WTC11 (cell line): Measurements from ENCODE around the gene MDM4. TPM values are rescaled to one million over a fixed set of nuclear protein-coding genes. Genes with fewer than 3 reads are reported as not detected.
"Not testable (repeated sequence)": the region's sequence is repeated elsewhere in the genome, so short reads cannot be mapped to it uniquely, and the experiment has no call there.

Experiments used
- ATAC-seq: fragments of 200-7000 bp; cut with Tn5 transposase; 2 replicates; pipeline ENCODE4 v1.10.0; 2021; ENCODE audit warnings: mild to moderate bottlenecking, moderate library complexity
- CTCF ChIA-PET: fragments of 300-600 bp; sonication (Branson Sonifier 250); formaldehyde crosslinking; loops from one replicate; lab custom pipeline; 2021; ENCODE audit warnings: antibody characterized with exemption; lab: Charles Lee
- POLR2A ChIA-PET: fragments of 350-600 bp; sonication (Branson Sonifier 250); formaldehyde crosslinking; loops from one replicate; lab custom pipeline; 2021; ENCODE audit warnings: antibody characterized with exemption; lab: Charles Lee
- DNase-seq: peaks from one replicate; pipeline ENCODE4 v3.0.0; 2021; ENCODE audit warnings: low spot score
- H3K27ac Mint-ChIP-seq: 2 replicates; pipeline ENCODE4 v1.8.0; 2021; ENCODE audit warnings: mixed read lengths
- H3K27me3 Mint-ChIP-seq: 2 replicates; pipeline ENCODE4 v1.8.0; 2021; ENCODE audit warnings: low read depth, mild to moderate bottlenecking, moderate library complexity, mixed read lengths
- H3K36me3 Mint-ChIP-seq: 2 replicates; pipeline ENCODE4 v1.8.0; 2021; ENCODE audit warnings: mixed read lengths
- H3K4me1 Mint-ChIP-seq: 2 replicates; pipeline ENCODE4 v1.8.0; 2022; ENCODE audit warnings: mixed read lengths
- H3K4me3 Mint-ChIP-seq: 2 replicates; pipeline ENCODE4 v1.8.0; 2021; ENCODE audit warnings: mild to moderate bottlenecking, moderate library complexity, mixed read lengths
- H3K9me3 Mint-ChIP-seq: 2 replicates; pipeline ENCODE4 v1.8.0; 2021; ENCODE audit warnings: mixed read lengths
- CBFB ChIP-seq: sonication (generic); formaldehyde crosslinking; IDR thresholded peaks from 2 replicates; pipeline ENCODE4 v1.8.1; 2022; ENCODE audit warnings: mild to moderate bottlenecking, low read depth, missing genetic modification reagents
- CDX4 ChIP-seq: fragments of 250-450 bp; sonication (Bioruptor Pico); IDR thresholded peaks from 2 replicates; pipeline ENCODE4 v1.9.0; 2021; ENCODE audit warnings: moderate library complexity, mild to moderate bottlenecking, inconsistent platforms, borderline replicate concordance
- CREB1 ChIP-seq: sonication (generic); formaldehyde crosslinking; IDR thresholded peaks from 2 replicates; pipeline ENCODE4 v1.8.0; 2023; ENCODE audit warnings: mild to moderate bottlenecking, missing genetic modification reagents
- ELF4 ChIP-seq: sonication (generic); formaldehyde crosslinking; IDR thresholded peaks from 2 replicates; pipeline ENCODE4 v1.8.1; 2022; ENCODE audit warnings: low read depth, mild to moderate bottlenecking, moderate library complexity, missing genetic modification reagents
- EMX1 ChIP-seq: fragments of 250-450 bp; sonication (Bioruptor Pico); IDR thresholded peaks from 2 replicates; pipeline ENCODE4 v1.8.0; 2021; ENCODE audit warnings: mild to moderate bottlenecking
- FOXP1 ChIP-seq: sonication (generic); formaldehyde crosslinking; IDR thresholded peaks from 2 replicates; pipeline ENCODE4 v1.8.0; 2022; ENCODE audit warnings: missing genetic modification reagents, mild to moderate bottlenecking, moderate library complexity, borderline replicate concordance
- GRHL2 ChIP-seq: fragments of 250-450 bp; sonication (Bioruptor Pico); IDR thresholded peaks from 2 replicates; pipeline ENCODE4 v1.8.0; 2022; ENCODE audit warnings: mild to moderate bottlenecking, moderate library complexity; ENCODE audit not compliant: insufficient replicate concordance, severe bottlenecking
- MXD4 ChIP-seq: fragments of 250-450 bp; sonication (Bioruptor Pico); IDR thresholded peaks from 2 replicates; pipeline ENCODE4 v1.8.0; 2021; ENCODE audit warnings: mild to moderate bottlenecking, moderate library complexity, borderline replicate concordance
- SOX15 ChIP-seq: fragments of 250-450 bp; sonication (Bioruptor Pico); IDR thresholded peaks from 2 replicates; pipeline ENCODE4 v1.9.0; 2021; ENCODE audit warnings: mild to moderate bottlenecking
- TP53 ChIP-seq: sonication (generic); formaldehyde crosslinking; IDR thresholded peaks from 2 replicates; pipeline ENCODE4 v1.8.1; 2023; ENCODE audit warnings: mild to moderate bottlenecking, missing genetic modification reagents
- USF1 ChIP-seq: sonication (generic); formaldehyde crosslinking; IDR thresholded peaks from 2 replicates; pipeline ENCODE4 v1.8.0; 2022; ENCODE audit warnings: mild to moderate bottlenecking, missing genetic modification reagents
- ZNF121 ChIP-seq: sonication (generic); formaldehyde crosslinking; IDR thresholded peaks from 2 replicates; pipeline ENCODE4 v1.8.0; 2023; ENCODE audit warnings: missing genetic modification reagents
- ZNF281 ChIP-seq: sonication (generic); formaldehyde crosslinking; IDR thresholded peaks from 2 replicates; pipeline ENCODE4 v1.8.0; 2023; ENCODE audit warnings: mild to moderate bottlenecking, missing genetic modification reagents
- ZNF671 ChIP-seq: fragments of 250-450 bp; sonication (Bioruptor Pico); IDR thresholded peaks from 2 replicates; pipeline ENCODE4 v1.8.0; 2021; ENCODE audit warnings: mild to moderate bottlenecking
- ZSCAN18 ChIP-seq: fragments of 250-450 bp; sonication (Bioruptor Pico); IDR thresholded peaks from 2 replicates; pipeline ENCODE4 v2.1.2; 2022; ENCODE audit warnings: mild to moderate bottlenecking, moderate library complexity
- total RNA-seq: library from RNA; stranded (reverse); gene quantifications from 3 replicates; pipeline ENCODE4 v1.2.3, GENCODE V29; 2021
- TF ChIP-seq, protein P1 (sequence below): sonication (generic); formaldehyde crosslinking; IDR thresholded peaks from 2 replicates; pipeline ENCODE4 v1.8.1; 2022; ENCODE audit warnings: mild to moderate bottlenecking, missing genetic modification reagents, moderate library complexity, borderline replicate concordance
- TF ChIP-seq, protein P2 (sequence below): fragments of 250-450 bp; sonication (Bioruptor Pico); IDR thresholded peaks from 2 replicates; pipeline ENCODE4 v1.9.0; 2021; ENCODE audit warnings: mild to moderate bottlenecking

MDM4 gene
- total RNA-seq, 1 experiment from 2014 or later: 76.2 TPM

DNA sequence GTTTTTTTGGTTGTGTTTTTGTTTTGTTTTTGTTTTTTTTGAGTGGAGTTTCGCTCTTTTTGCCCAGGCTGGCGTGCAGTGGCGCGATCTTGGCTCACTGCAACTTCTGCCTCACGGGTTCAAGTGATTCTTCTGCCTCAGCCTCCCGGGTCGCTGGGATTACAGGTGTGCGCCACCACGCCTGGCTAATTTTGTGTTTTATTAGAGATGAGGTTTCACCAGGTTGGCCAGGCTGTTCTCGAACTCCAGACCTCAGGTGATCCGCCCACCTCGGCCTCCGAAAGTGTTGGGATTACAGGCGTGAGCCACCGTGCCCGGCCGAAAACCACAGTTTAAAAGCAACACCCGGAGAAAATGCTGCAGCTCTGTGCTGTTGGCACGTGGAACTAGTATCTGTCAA is 1.2 kb downstream of the MDM4 start:
- ChIA-PET CTCF (interaction anchor here (1.2 to 2.7 kb wide), 4 partner anchors 11 to 290 kb away, joined by 3 to 22 read pairs (median 6); no protein-coding TSS in a partner anchor), POLR2A (interaction anchor here (1.5 to 2.2 kb wide), 2 partner anchors 11 to 39 kb away, joined by 4 to 38 read pairs; no protein-coding TSS in a partner anchor)
- not testable (repeated sequence) for ATAC-seq, H3K4me3 Mint-ChIP-seq, DNase-seq, H3K27me3 Mint-ChIP-seq, H3K9me3 Mint-ChIP-seq
- Mint-ChIP-seq H3K4me1 (peaks cover 12% of the 10 kb centered on the region), H3K36me3 (peaks cover 30% of the 10 kb centered on the region), H3K27ac (peak overlapping the region; percentile 45; the same call in 1 of the 2 replicates)

- Mint-ChIP-seq H3K4me1 (peaks cover 25% of the 10 kb centered on the region), H3K36me3 (peaks cover 55% of the 10 kb centered on the region), H3K27me3 (no peaks in the 10 kb centered on the region), H3K4me3 (no peak overlapping the region), H3K9me3 (peaks cover 16% of the 10 kb centered on the region), H3K27ac (peak overlapping the region; percentile 80)
- DNase-seq (no peak), ATAC-seq (no peak)
- CTCF ChIA-PET: no interaction called here
- POLR2A ChIA-PET: no interaction called here
- TF ChIP-seq CDX4 (CRISPR knock-in tag) (no peak), CREB1 (CRISPR knock-in tag) (no peak), TP53 (CRISPR knock-in tag) (no peak), ZNF671 (no peak), FOXP1 (CRISPR knock-in tag) (no peak), ELF4 (CRISPR knock-in tag) (no peak), CBFB (CRISPR knock-in tag) (no peak), EMX1 (CRISPR knock-in tag) (no peak), ZSCAN18 (CRISPR knock-in tag) (no peak), MXD4 (CRISPR knock-in tag) (no peak)
- TF ChIP-seq, protein P1, sequence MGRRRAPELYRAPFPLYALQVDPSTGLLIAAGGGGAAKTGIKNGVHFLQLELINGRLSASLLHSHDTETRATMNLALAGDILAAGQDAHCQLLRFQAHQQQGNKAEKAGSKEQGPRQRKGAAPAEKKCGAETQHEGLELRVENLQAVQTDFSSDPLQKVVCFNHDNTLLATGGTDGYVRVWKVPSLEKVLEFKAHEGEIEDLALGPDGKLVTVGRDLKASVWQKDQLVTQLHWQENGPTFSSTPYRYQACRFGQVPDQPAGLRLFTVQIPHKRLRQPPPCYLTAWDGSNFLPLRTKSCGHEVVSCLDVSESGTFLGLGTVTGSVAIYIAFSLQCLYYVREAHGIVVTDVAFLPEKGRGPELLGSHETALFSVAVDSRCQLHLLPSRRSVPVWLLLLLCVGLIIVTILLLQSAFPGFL (CRISPR knock-in tag): no peak
Measured at GRCh38 chr1:204520834-204521709, 4.9 kb downstream of the MDM4 start.

DNA sequence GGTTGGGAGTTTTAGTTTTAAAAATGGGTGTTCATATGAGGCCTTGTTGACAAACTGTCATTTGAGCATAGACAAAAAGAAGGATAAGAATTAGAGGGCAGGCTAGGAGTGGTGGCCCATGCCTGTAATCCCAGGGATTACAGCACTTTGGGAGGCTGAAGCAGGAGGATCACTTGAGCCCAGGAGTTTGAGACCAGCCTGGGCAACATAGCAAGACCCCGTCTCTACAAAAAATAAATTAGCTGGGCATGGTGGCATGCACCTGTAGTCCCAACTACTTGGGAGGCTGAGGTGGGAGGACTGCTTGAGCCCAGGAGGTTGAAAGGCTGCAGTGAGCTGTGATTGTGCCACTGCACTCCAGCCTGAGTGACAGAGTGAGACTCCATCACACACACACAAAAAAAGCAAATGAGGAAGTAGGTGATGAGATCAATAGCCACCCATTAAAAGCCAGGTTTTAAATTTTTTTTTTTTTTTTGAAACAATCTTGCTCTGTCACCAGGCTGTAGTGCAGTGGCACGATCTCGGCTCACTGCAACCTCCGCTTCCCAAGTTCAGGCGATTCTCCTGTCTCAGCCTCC is 5.8 kb downstream of the MDM4 start:
- DNase-seq, ATAC-seq, H3K27ac Mint-ChIP-seq, CTCF ChIA-PET, H3K27me3 Mint-ChIP-seq: not testable (repeated sequence)
- peaks cover 25% of the 10 kb centered on the region for H3K4me1 Mint-ChIP-seq
- peaks cover 61% of the 10 kb centered on the region for H3K36me3 Mint-ChIP-seq
- POLR2A ChIA-PET: interaction anchor here (0.6 kb wide), 1 partner anchor 9 kb away, joined by 3 read pairs; no protein-coding TSS in a partner anchor
- peaks cover 16% of the 10 kb centered on the region for H3K9me3 Mint-ChIP-seq
- TF ChIP-seq ZNF121 (CRISPR knock-in tag): peak; percentile 90
- TF ChIP-seq, all 79 proteins: peak for 1; not testable (repeated sequence) for 78
- H3K4me3 Mint-ChIP-seq: not testable (repeated sequence)

GRCh38 chr1:204523605-204524215 is 7.5 kb downstream of the MDM4 start:
- ChIA-PET CTCF (interaction anchor here (0.9 to 2.5 kb wide), 3 partner anchors 78 to 125 kb away, joined by 3 to 10 read pairs (median 3); no protein-coding TSS in a partner anchor), POLR2A (no interaction called here)
- no peak for ATAC-seq
- Mint-ChIP-seq H3K27ac (peak overlapping the region; percentile 48; the same call in 1 of the 2 replicates), H3K9me3 (peaks cover 16% of the 10 kb centered on the region), H3K4me3 (no peak overlapping the region), H3K4me1 (peaks cover 15% of the 10 kb centered on the region), H3K27me3 (no peaks in the 10 kb centered on the region), H3K36me3 (peaks cover 70% of the 10 kb centered on the region)
- no peak for DNase-seq
- TF ChIP-seq CREB1 (CRISPR knock-in tag) (no peak), USF1 (no peak), ZNF281 (CRISPR knock-in tag) (no peak), CBFB (CRISPR knock-in tag) (no peak), GRHL2 (CRISPR knock-in tag) (no peak), SOX15 (CRISPR knock-in tag) (no peak)
- TF ChIP-seq, protein P2, sequence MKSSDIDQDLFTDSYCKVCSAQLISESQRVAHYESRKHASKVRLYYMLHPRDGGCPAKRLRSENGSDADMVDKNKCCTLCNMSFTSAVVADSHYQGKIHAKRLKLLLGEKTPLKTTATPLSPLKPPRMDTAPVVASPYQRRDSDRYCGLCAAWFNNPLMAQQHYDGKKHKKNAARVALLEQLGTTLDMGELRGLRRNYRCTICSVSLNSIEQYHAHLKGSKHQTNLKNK (CRISPR knock-in tag): no peak
